ENCODE results near the gene NAB1.

DNA sequence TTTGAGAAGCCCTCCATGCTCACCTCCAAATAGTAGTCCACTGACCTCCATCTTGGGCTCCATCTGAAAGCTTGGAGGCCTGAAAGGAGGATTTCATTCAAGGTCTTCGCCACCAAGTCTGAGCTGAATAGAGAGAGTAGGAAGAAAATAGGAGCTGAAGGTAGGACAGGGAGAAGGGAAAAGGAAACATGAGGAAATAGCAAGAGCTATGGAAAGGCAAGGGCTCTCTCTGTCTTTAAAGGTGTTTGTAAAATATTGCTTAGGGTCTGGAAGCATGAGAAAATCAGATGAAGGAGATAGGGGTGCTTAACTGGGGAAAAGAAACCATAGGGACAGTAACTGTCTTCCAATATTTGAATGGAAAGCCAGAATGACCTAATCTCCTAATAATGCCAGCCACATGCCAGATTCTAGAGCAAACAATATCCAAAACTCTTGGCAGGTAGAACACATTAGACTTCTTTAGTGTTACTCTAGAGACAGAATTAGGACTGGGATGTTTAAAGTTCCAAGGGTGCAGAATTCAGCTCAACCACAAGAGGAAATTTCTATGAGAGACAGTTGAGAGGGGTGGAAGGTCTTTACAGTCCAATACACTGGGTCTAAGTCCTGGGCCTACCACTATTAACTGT, 67.4 kb downstream of the NAB1 start:
- TF ChIP-seq, protein P1, sequence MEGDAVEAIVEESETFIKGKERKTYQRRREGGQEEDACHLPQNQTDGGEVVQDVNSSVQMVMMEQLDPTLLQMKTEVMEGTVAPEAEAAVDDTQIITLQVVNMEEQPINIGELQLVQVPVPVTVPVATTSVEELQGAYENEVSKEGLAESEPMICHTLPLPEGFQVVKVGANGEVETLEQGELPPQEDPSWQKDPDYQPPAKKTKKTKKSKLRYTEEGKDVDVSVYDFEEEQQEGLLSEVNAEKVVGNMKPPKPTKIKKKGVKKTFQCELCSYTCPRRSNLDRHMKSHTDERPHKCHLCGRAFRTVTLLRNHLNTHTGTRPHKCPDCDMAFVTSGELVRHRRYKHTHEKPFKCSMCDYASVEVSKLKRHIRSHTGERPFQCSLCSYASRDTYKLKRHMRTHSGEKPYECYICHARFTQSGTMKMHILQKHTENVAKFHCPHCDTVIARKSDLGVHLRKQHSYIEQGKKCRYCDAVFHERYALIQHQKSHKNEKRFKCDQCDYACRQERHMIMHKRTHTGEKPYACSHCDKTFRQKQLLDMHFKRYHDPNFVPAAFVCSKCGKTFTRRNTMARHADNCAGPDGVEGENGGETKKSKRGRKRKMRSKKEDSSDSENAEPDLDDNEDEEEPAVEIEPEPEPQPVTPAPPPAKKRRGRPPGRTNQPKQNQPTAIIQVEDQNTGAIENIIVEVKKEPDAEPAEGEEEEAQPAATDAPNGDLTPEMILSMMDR (IDR thresholded peaks at IDR 0.05): no peak
- no peak for TF ChIP-seq POLR2A (IDR thresholded peaks at IDR 0.05)
